PC-3 (cell line): ENCODE results near the gene TAF11L5. TPM values are rescaled to one million over a fixed set of nuclear protein-coding genes. Genes with fewer than 3 reads are reported as not detected.
"Not testable (repeated sequence)": the region's sequence is repeated elsewhere in the genome, so short reads cannot be mapped to it uniquely, and the experiment has no call there.

Source experiments
- ATAC-seq: fragments of 200-7000 bp; cut with Tn5 transposase; 2 replicates; pipeline ENCODE4 v1.9.1; 2020; ENCODE audit warnings: mild to moderate bottlenecking, moderate library complexity
- Bru-seq: library from RNA; stranded (reverse); fragments of 400-500 nt; gene quantifications from one replicate; lab custom pipeline; 2021; lab: Mats Ljungman, UMichigan
- BruChase-seq, 2 experiments: library from RNA; stranded (reverse); fragments of 400-500 nt; gene quantifications; one replicate each; lab custom pipeline; 2021; lab: Mats Ljungman, UMichigan
- BruUV-seq: library from RNA; stranded (reverse); fragments of 400-500 nt; replicated peaks from 2 replicates; lab custom pipeline; 2021; lab: Mats Ljungman, UMichigan
- CTCF ChIA-PET: fragments of 300-600 bp; sonication (Branson Sonifier 250); formaldehyde crosslinking; loops from one replicate; lab custom pipeline; 2022; ENCODE audit warnings: antibody characterized with exemption; lab: Charles Lee
- POLR2A ChIA-PET: fragments of 300-600 bp; sonication (Branson Sonifier 250); formaldehyde crosslinking; loops from one replicate; lab custom pipeline; 2022; ENCODE audit warnings: antibody characterized with exemption; ENCODE audit not compliant: unreplicated experiment; lab: Charles Lee
- DNase-seq: peaks from one replicate; pipeline ENCODE4 v3.0.0-alpha.2; 2015
- H2AFZ ChIP-seq: fragments of 300-600 bp; sonication (generic); 2 replicates; pipeline ENCODE4 v1.6.0; 2016; ENCODE audit warnings: antibody characterized with exemption, low read length
- H3F3A ChIP-seq: fragments of 300-600 bp; sonication (generic); one replicate; pipeline ENCODE4 v1.6.0; 2017; ENCODE audit warnings: antibody characterized with exemption, low read length, control low read depth, mild to moderate bottlenecking; ENCODE audit not compliant: unreplicated experiment
- H3K27ac ChIP-seq: fragments of 300-600 bp; sonication (generic); 2 replicates; pipeline ENCODE4 v1.5.1; 2016; ENCODE audit warnings: mild to moderate bottlenecking, low read length
- H3K27me3 ChIP-seq: fragments of 300-600 bp; sonication (generic); 2 replicates; pipeline ENCODE4 v1.6.1; 2016; ENCODE audit warnings: low read length, mixed read lengths
- H3K36me3 ChIP-seq: fragments of 300-600 bp; sonication (generic); 2 replicates; pipeline ENCODE4 v1.6.1; 2016; ENCODE audit warnings: low read depth, mixed run types, low read length, mixed read lengths
- H3K4me1 ChIP-seq: fragments of 300-600 bp; sonication (generic); 2 replicates; pipeline ENCODE4 v1.5.1; 2016; ENCODE audit warnings: low read length; ENCODE audit not compliant: insufficient read depth
- H3K4me2 ChIP-seq: fragments of 300-600 bp; sonication (generic); 2 replicates; pipeline ENCODE4 v1.6.0; 2016; ENCODE audit warnings: low read length
- H3K4me3 ChIP-seq: fragments of 300-600 bp; sonication (generic); 2 replicates; pipeline ENCODE4 v1.5.1; 2016; ENCODE audit warnings: mild to moderate bottlenecking, low read length, mixed read lengths
- H3K79me2 ChIP-seq: fragments of 300-600 bp; sonication (generic); 2 replicates; pipeline ENCODE4 v1.6.1; 2017; ENCODE audit warnings: low read length, mixed read lengths
- H3K9ac ChIP-seq: fragments of 300-600 bp; sonication (generic); 2 replicates; pipeline ENCODE4 v1.6.0; 2016; ENCODE audit warnings: mild to moderate bottlenecking, low read length
- H3K9me2 ChIP-seq: fragments of 300-600 bp; sonication (generic); replicated peaks from 2 replicates; pipeline ENCODE4 v1.6.1; 2016; ENCODE audit warnings: mixed run types, low read length, mixed read lengths
- H3K9me3 ChIP-seq: fragments of 300-600 bp; sonication (generic); 2 replicates; pipeline ENCODE4 v1.6.1; 2016; ENCODE audit warnings: low read length, mixed read lengths
- H4K20me1 ChIP-seq: fragments of 300-600 bp; sonication (generic); 2 replicates; pipeline ENCODE4 v1.6.1; 2016; ENCODE audit warnings: low read length, mixed read lengths
- EZH2 ChIP-seq: fragments of 300-600 bp; sonication (generic); IDR thresholded peaks from one replicate; pipeline ENCODE4 v1.6.1; 2017; ENCODE audit warnings: antibody characterized with exemption, mild to moderate bottlenecking, low read length; ENCODE audit not compliant: unreplicated experiment
- EZH2phosphoT487 ChIP-seq: fragments of 300-600 bp; sonication (generic); IDR thresholded peaks from 2 replicates; pipeline ENCODE4 v1.6.1; 2018; ENCODE audit warnings: mild to moderate bottlenecking, antibody characterized with exemption, low read length, borderline replicate concordance
- intact Hi-C: fragments of 100-400 bp; cut with micrococcal nuclease; formaldehyde crosslinking; loops from 2 replicates; pipeline ENCODE4 v1.9.0; 2023
- long read RNA-seq: library from polyadenylated mRNA; unstranded; transcript quantifications from one replicate; pipeline ENCODE4 v2.0.0, GENCODE V29; 2021; ENCODE audit not compliant: unreplicated experiment
- total RNA-seq: library from RNA; depleted of rRNA; stranded (reverse); fragments of >200 nt; gene quantifications from 2 replicates; pipeline ENCODE4 v1.2.3, GENCODE V29; 2014; rRNA removed
- TF ChIP-seq, protein P1 (sequence below): fragments of 300-600 bp; sonication (generic); conservative IDR thresholded peaks from 2 replicates; pipeline ENCODE4 v1.5.1; 2017; ENCODE audit warnings: antibody characterized with exemption, low read depth, mild to moderate bottlenecking, low read length

TAF11L5 gene
- total RNA-seq (not detected in 2 replicates), Bru-seq, nascent RNA (not detected), BruChase-seq, experiment 1, labeled RNA remaining after a 6-hour chase (not detected), BruChase-seq, experiment 2, labeled RNA remaining after a 2-hour chase (not detected)
- long read RNA-seq, result 0 reads

DNA sequence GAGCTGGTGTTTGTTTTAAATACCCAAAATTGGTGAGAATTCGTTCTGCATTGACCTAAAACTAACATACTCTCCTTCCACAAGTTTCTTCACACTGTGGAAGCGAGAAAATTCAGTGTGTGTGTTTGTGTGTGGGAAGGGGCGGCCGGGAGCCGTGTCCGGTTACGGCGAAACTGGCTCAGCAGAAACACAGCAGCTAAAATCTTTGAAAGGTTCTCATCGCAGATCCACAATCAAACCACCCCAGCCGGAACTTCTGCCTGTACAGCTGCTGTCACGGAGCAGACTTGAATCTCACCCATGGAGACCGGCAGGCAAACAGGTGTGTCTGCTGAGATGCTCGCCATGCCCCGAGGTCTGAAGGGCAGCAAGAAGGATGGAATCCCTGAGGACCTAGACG, at the start of gene TAF11L5:
Gene TAF11L5 (plus strand): TSS at position 301 of the 400 bp plus-strand sequence.
- not testable (repeated sequence) for H3K27ac ChIP-seq, BruUV-seq

DNA sequence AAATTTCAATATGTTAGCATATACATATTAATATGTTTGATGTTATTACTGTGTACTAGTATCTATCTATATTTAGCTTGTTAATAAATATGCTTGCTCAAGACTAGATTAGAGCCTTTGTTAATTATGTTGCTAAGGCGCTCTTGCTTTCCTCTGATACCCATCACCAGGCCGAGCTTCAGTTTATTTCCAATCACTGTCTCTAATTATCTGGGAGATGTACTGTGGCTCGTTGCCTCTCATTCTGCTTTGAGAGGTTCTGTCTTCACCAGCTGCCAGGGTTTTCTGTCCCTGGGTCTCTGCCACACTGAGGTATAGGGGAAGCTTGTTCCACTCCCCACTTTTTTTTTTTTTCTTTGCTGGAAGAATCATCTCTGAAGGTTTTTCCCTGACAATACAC, 48.0 kb upstream of the TAF11L5 start:
- CTCF ChIA-PET, result no interaction called here
- Histone ChIP-seq H3K79me2 (no peaks in the 10 kb centered on the region), H3K9me2 (no peaks in the 10 kb centered on the region), H3K4me3 (no peak overlapping the region), H3K27me3 (no peaks in the 10 kb centered on the region), H3K9me3 (no peaks in the 10 kb centered on the region), H3K36me3 (no peaks in the 10 kb centered on the region), H4K20me1 (no peaks in the 10 kb centered on the region), H3K4me1 (no peaks in the 10 kb centered on the region), H3K4me2 (no peak overlapping the region), H2AFZ (no peak overlapping the region), H3F3A (no peaks in the 10 kb centered on the region), H3K9ac (no peak overlapping the region), H3K27ac (no peak overlapping the region)
- intact Hi-C loops, result no loop called here
- POLR2A ChIA-PET, result no interaction called here
- ATAC-seq (no peak), DNase-seq (no peak)
- no TSS peak for BruUV-seq
- no peak for TF ChIP-seq EZH2
- TF ChIP-seq EZH2phosphoT487, result no peak
- TF ChIP-seq, protein P1, sequence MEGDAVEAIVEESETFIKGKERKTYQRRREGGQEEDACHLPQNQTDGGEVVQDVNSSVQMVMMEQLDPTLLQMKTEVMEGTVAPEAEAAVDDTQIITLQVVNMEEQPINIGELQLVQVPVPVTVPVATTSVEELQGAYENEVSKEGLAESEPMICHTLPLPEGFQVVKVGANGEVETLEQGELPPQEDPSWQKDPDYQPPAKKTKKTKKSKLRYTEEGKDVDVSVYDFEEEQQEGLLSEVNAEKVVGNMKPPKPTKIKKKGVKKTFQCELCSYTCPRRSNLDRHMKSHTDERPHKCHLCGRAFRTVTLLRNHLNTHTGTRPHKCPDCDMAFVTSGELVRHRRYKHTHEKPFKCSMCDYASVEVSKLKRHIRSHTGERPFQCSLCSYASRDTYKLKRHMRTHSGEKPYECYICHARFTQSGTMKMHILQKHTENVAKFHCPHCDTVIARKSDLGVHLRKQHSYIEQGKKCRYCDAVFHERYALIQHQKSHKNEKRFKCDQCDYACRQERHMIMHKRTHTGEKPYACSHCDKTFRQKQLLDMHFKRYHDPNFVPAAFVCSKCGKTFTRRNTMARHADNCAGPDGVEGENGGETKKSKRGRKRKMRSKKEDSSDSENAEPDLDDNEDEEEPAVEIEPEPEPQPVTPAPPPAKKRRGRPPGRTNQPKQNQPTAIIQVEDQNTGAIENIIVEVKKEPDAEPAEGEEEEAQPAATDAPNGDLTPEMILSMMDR, result no peak

More for the DNA sequence above, at the start of gene TAF11L5:
- ATAC-seq, H3K79me2 ChIP-seq, H2AFZ ChIP-seq, DNase-seq, H3K9me3 ChIP-seq, H3K4me2 ChIP-seq, H3K4me3 ChIP-seq, H3K4me1 ChIP-seq, H3F3A ChIP-seq, H4K20me1 ChIP-seq, H3K27me3 ChIP-seq, POLR2A ChIA-PET, CTCF ChIA-PET, H3K9me2 ChIP-seq, intact Hi-C loops, H3K9ac ChIP-seq, H3K36me3 ChIP-seq: not testable (repeated sequence)

DNA sequence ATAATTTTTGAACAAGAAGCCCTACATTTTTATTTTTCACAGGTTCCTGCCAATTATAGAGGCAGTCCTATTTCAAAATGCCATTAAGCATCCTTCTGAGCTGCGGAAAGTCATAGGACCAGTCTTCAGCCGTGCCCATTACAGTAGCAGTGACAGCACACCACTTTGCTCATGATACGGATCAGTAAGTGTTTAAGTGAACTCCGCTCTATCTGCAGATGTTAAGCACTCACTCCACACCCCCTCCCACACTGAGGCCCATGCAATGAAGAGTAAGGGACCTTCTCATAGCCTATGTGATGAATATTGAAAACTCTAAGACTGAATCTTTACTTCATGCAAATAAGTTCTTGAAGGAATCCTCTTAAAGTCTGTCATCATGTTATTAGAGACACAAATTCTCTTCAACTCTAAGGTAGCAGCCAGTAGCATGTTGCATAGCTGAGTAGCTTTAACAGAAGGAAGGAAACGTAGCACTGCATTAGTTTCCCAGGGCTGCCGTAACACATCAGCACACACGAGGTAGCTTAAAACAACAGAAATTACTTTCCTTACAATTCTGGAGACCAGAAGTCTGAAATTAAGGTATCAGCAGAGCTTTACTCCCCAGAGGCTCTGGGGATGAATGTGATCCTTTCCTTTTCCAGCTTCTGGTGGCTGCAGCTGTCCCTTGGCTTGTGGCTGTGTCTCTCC, 47.3 kb upstream of the TAF11L5 start:
- no peak overlapping the region for H3K4me2 ChIP-seq
- H4K20me1 ChIP-seq, result no peaks in the 10 kb centered on the region
- intact Hi-C loops, result no loop called here
- no peak overlapping the region for H2AFZ ChIP-seq
- no peak overlapping the region for H3K27ac ChIP-seq
- H3F3A ChIP-seq, result no peaks in the 10 kb centered on the region
- H3K27me3 ChIP-seq, result no peaks in the 10 kb centered on the region
- no peaks in the 10 kb centered on the region for H3K79me2 ChIP-seq
- no peak for ATAC-seq
- no peak for DNase-seq
- no peaks in the 10 kb centered on the region for H3K36me3 ChIP-seq
- H3K4me1 ChIP-seq, result no peaks in the 10 kb centered on the region
- H3K4me3 ChIP-seq, result no peak overlapping the region
- BruUV-seq, result no TSS peak
- POLR2A ChIA-PET, result no interaction called here
- no peaks in the 10 kb centered on the region for H3K9me3 ChIP-seq
- no peaks in the 10 kb centered on the region for H3K9me2 ChIP-seq
- H3K9ac ChIP-seq, result no peak overlapping the region
- no peak for TF ChIP-seq EZH2
- TF ChIP-seq, protein P1, result no peak
- no peak for TF ChIP-seq EZH2phosphoT487
- CTCF ChIA-PET, result no interaction called here
